Measurements from ENCODE around the gene TNFSF8. TPM values are rescaled to one million over a fixed set of nuclear protein-coding genes. Genes with fewer than 3 reads are reported as not detected.

Gene TNFSF8
- total RNA-seq, 1 donor from 2014 or later = 1.0 TPM

DNA sequence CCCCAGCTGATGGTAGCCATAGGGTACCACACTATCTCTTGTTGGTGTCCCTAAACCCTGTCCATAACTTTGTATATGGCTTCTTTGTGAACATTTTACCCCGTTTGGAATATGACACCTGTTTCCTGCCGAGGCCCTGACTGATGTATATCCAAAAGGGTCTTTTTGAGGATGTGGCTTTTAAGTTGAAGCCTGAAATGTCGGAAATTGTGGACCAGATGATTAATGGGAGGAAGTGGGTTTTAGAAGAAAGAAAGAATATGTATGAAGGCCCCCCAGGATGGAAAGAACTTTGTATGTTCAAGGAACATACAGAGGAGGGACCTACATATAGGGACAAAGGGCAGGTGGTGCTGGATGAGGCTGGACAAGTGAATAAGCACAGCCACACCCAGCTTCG lies 16.7 kb upstream of the TNFSF8 start:
- TF ChIP-seq, protein P1, sequence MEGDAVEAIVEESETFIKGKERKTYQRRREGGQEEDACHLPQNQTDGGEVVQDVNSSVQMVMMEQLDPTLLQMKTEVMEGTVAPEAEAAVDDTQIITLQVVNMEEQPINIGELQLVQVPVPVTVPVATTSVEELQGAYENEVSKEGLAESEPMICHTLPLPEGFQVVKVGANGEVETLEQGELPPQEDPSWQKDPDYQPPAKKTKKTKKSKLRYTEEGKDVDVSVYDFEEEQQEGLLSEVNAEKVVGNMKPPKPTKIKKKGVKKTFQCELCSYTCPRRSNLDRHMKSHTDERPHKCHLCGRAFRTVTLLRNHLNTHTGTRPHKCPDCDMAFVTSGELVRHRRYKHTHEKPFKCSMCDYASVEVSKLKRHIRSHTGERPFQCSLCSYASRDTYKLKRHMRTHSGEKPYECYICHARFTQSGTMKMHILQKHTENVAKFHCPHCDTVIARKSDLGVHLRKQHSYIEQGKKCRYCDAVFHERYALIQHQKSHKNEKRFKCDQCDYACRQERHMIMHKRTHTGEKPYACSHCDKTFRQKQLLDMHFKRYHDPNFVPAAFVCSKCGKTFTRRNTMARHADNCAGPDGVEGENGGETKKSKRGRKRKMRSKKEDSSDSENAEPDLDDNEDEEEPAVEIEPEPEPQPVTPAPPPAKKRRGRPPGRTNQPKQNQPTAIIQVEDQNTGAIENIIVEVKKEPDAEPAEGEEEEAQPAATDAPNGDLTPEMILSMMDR (IDR thresholded peaks at IDR 0.05) = no peak
- Mint-ChIP-seq H3K4me3 (no peak overlapping the region), H3K27ac (no peak overlapping the region), H3K4me1 (peaks cover 4% of the 10 kb centered on the region), H3K9me3 (no peaks in the 10 kb centered on the region), H3K27me3 (peaks cover 2% of the 10 kb centered on the region), H3K36me3 (ENCODE audit: low read depth) (no peaks in the 10 kb centered on the region)
- DNase-seq (no peak), ATAC-seq (ENCODE audit: low read depth) (no peak)
- intact Hi-C loops (cut with micrococcal nuclease) = no loop called here
- CTCF ChIA-PET = no interaction called here
- POLR2A ChIA-PET = no interaction called here

- Mint-ChIP-seq H3K36me3 (ENCODE audit: low read depth) (no peaks in the 10 kb centered on the region), H3K27ac (no peak overlapping the region), H3K4me3 (no peak overlapping the region), H3K9me3 (no peaks in the 10 kb centered on the region), H3K27me3 (no peaks in the 10 kb centered on the region), H3K4me1 (peaks cover 4% of the 10 kb centered on the region)
- intact Hi-C loops (cut with micrococcal nuclease) = no loop called here
- CTCF ChIA-PET = no interaction called here
- DNase-seq (no peak), ATAC-seq (ENCODE audit: low read depth) (no peak)
- POLR2A ChIA-PET = interaction anchor here (1.1 kb wide), 1 partner anchor 50 kb away, joined by 3 read pairs; no protein-coding TSS in a partner anchor
- TF ChIP-seq, protein P1 (IDR thresholded peaks at IDR 0.05) = no peak
Observed at GRCh38 chr9:114945616-114946412, 15.4 kb upstream of the TNFSF8 start.

DNA sequence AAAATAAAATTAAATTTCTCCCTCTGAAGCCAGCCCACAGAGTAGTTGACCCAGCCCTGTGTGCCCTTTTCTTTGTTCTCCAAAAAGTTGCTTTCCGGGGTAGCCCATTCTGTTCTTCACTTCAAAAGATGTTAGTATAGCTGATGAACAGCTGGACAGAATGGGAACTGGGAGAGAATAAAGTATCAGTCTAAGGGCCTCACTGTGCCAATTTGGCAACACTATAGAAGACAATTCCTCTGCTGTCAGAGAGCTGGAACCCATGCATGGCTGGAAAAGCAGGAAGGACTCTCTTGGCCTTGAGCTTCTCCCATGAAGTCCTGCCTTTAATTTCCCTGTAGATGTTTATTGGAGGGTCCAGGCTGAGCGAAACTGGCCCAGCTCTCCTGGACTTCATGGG lies 11.0 kb upstream of the TNFSF8 start:
- H3K4me3 Mint-ChIP-seq = no peak overlapping the region
- TF ChIP-seq, protein P1 (IDR thresholded peaks at IDR 0.05) = no peak
- H3K27ac Mint-ChIP-seq = no peak overlapping the region
- ATAC-seq (ENCODE audit: low read depth) (no peak), DNase-seq (no peak)
- no peaks in the 10 kb centered on the region for H3K9me3 Mint-ChIP-seq
- POLR2A ChIA-PET = no interaction called here
- CTCF ChIA-PET = no interaction called here
- H3K4me1 Mint-ChIP-seq = peaks cover 7% of the 10 kb centered on the region
- no peaks in the 10 kb centered on the region for H3K36me3 Mint-ChIP-seq (ENCODE audit: low read depth)
- H3K27me3 Mint-ChIP-seq = no peaks in the 10 kb centered on the region
- intact Hi-C loops (cut with micrococcal nuclease) = no loop called here

DNA sequence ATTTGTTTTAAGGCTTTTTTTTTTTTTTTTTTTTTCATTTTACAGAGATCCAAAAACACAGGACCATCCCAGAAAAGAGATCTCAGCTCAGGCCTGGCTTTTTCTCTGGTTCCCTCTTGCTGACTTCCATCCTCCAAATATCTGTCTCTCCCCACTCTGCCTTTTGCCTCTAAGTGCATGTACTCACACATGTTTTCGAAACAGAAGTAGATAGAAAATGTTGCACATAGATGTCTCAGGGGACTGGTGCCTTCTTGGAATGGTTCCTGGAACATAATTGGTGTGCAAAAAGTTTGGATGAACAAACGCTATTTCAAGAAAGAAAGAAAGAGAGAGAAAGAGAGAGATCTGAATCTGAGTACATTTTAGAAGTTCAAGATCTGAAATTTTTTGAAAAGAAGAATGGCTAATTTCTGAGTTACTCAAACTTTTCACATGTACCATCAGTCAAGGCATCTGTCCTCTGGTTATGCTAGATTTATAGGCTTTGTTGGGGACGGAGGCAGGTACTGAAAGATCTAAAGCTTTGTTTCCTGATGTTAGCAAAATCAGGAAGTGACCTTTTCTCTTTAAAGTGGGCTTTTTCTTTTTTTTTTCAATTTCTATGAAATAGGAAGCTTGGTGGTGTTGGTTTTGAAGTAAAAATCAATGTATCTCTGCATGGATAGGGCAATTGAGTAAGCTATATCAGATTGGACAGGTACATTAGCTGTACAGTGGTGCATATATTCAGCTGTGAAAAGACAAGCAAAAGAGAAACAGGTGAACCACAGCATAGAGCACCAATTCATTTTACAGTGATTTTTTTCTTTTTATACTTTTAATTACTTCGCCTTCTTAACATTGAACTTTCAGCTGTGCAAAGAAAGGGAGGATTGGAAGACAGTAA lies 8.5 kb upstream of the TNFSF8 start:
- DNase-seq (no peak), ATAC-seq (ENCODE audit: low read depth) (no peak)
- intact Hi-C loops (cut with micrococcal nuclease) = no loop called here
- Mint-ChIP-seq H3K27ac (no peak overlapping the region), H3K4me3 (no peak overlapping the region), H3K4me1 (peaks cover 7% of the 10 kb centered on the region), H3K9me3 (no peaks in the 10 kb centered on the region), H3K27me3 (no peaks in the 10 kb centered on the region), H3K36me3 (ENCODE audit: low read depth) (no peaks in the 10 kb centered on the region)
- CTCF ChIA-PET = no interaction called here
- POLR2A ChIA-PET = interaction anchor here (0.7 kb wide), 1 partner anchor 204 kb away, joined by 4 read pairs; no protein-coding TSS in a partner anchor
- TF ChIP-seq, protein P1 (IDR thresholded peaks at IDR 0.05) = no peak

DNA sequence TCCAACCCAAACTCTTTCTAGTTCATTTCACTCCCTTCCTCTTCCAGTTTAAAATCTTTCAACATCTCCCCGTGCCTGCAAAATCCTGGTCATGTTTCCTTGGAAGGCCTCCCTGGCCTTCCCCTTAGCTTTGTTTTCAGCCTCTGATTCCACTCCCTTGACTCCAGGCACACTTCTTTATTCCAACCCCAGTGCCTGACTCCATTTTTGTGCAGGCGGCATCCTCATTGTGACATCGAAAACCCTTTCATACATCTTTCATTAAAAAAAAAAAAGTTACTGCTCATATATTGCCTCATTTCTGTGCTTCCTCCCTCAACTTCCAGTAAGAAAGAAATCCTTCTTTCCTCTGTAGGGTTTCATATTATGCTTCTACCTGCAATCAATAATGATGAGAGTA lies 7.1 kb upstream of the TNFSF8 start:
- intact Hi-C loops (cut with micrococcal nuclease) = no loop called here
- ATAC-seq (ENCODE audit: low read depth) (no peak), DNase-seq (no peak)
- no peak overlapping the region for H3K27ac Mint-ChIP-seq
- no peaks in the 10 kb centered on the region for H3K9me3 Mint-ChIP-seq
- CTCF ChIA-PET = interaction anchor here (1.8 kb wide), 1 partner anchor 9 kb away, joined by 5 read pairs; no protein-coding TSS in a partner anchor
- no peak overlapping the region for H3K4me3 Mint-ChIP-seq
- peaks cover 7% of the 10 kb centered on the region for H3K4me1 Mint-ChIP-seq
- POLR2A ChIA-PET = no interaction called here
- H3K36me3 Mint-ChIP-seq (ENCODE audit: low read depth) = no peaks in the 10 kb centered on the region
- peaks cover 4% of the 10 kb centered on the region for H3K27me3 Mint-ChIP-seq
- TF ChIP-seq, protein P1 (IDR thresholded peaks at IDR 0.05) = no peak

Measured in activated B cell treated with CpG ODN at 0.5 μM for 24 hours (primary cell).